ENCODE data around the gene ZNF146. TPM values are rescaled to one million over a fixed set of nuclear protein-coding genes. Genes with fewer than 3 reads are reported as not detected.

Gene ZNF146
- polyA plus RNA-seq, 1 donor (not counting 4 experiments of a cell fraction or from before 2014, with no cell fraction given), result 82.6 TPM

DNA sequence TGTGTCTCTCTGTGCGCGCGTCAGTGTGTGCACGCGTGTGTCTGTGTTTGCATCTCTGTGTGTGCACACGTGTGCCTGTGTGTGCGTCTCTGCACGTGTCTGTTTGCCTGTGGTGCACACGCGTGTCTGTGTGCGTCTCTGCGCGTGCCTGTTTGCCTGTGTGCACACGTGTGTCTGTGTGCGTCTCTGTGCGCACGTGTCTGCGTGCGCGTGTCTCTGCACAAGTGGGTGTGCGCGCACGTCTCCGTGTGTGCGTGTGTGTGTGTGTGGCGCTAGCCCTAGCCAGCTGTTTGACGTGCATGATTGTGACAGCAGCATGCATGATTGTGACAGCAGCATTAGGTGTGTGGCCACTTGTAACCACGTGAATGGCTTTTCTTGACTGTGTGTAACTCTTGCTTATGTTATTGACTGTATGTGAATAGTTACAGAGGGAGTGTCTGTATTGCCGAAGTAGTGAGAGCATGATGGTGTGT lies 31.1 kb downstream of the ZNF146 start:
- dilution Hi-C loops (cut with MboI; ENCODE audit: extremely low pct_ligation_motif_present, low sequenced_read_pairs), result no loop called here
- Histone ChIP-seq H3K4me3 (ENCODE audit: control insufficient read depth in 2 of 3, extremely low read depth in 1 of 3, insufficient read depth in 2 of 3, low read depth in 1 of 3, low read length in 3 of 3) (no peak overlapping the region), H3K9ac (ENCODE audit: control insufficient read depth, extremely low read depth, insufficient read depth, low read length) (no peak overlapping the region), H3K4me1 (ENCODE audit: control insufficient read depth, extremely low read depth, insufficient read depth, low read length) (no peaks in the 10 kb centered on the region), H2AFZ (ENCODE audit: control insufficient read depth, low read length) (peak overlapping the region; percentile 58), H3K36me3 (ENCODE audit: control insufficient read depth in 2 of 2, extremely low read depth in 1 of 2, insufficient read depth in 2 of 2, low read length in 2 of 2) (no peaks in the 10 kb centered on the region), H3K9me1 (ENCODE audit: control insufficient read depth, extremely low read depth, insufficient read depth, low read length) (no peaks in the 10 kb centered on the region), H3K9me3 (ENCODE audit: control insufficient read depth, low read depth, low read length) (peaks cover 10% of the 10 kb centered on the region), H3K27me3 (ENCODE audit: control insufficient read depth, extremely low read depth, insufficient read depth, low read length) (peaks cover 24% of the 10 kb centered on the region), H3K4me2 (ENCODE audit: control insufficient read depth, extremely low read depth, insufficient read depth, low read depth, low read length) (peak overlapping the region; percentile 27), H3K79me2 (ENCODE audit: control insufficient read depth, insufficient read depth, low read length) (no peaks in the 10 kb centered on the region), H4K20me1 (ENCODE audit: control insufficient read depth, extremely low read depth, insufficient read depth, low read length) (no peaks in the 10 kb centered on the region), H3K27ac (ENCODE audit: control insufficient read depth, insufficient read depth, low read length) (no peak overlapping the region)
- TF ChIP-seq EZH2 (IDR thresholded peaks at IDR 0.05; ENCODE audit: low read length), result no peak
- TF ChIP-seq, protein P1, sequence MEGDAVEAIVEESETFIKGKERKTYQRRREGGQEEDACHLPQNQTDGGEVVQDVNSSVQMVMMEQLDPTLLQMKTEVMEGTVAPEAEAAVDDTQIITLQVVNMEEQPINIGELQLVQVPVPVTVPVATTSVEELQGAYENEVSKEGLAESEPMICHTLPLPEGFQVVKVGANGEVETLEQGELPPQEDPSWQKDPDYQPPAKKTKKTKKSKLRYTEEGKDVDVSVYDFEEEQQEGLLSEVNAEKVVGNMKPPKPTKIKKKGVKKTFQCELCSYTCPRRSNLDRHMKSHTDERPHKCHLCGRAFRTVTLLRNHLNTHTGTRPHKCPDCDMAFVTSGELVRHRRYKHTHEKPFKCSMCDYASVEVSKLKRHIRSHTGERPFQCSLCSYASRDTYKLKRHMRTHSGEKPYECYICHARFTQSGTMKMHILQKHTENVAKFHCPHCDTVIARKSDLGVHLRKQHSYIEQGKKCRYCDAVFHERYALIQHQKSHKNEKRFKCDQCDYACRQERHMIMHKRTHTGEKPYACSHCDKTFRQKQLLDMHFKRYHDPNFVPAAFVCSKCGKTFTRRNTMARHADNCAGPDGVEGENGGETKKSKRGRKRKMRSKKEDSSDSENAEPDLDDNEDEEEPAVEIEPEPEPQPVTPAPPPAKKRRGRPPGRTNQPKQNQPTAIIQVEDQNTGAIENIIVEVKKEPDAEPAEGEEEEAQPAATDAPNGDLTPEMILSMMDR (optimal IDR thresholded peaks at IDR 0.05 in 1 of 3, IDR thresholded peaks at IDR 0.05 in 1 of 3, conservative IDR thresholded peaks at IDR 0.05 in 1 of 3; ENCODE audit: extremely low read depth in 1 of 3, insufficient read depth in 2 of 3, low read length in 3 of 3), result no peak
- DNase-seq (ENCODE audit: low read depth, low spot score), result no peak
- FAIRE-seq, result no peak

- FAIRE-seq, result no peak
- Histone ChIP-seq H3K27ac (ENCODE audit: control insufficient read depth, insufficient read depth, low read length) (no peak overlapping the region), H3K4me2 (ENCODE audit: control insufficient read depth, extremely low read depth, insufficient read depth, low read depth, low read length) (no peak overlapping the region), H4K20me1 (ENCODE audit: control insufficient read depth, extremely low read depth, insufficient read depth, low read length) (no peaks in the 10 kb centered on the region), H3K79me2 (ENCODE audit: control insufficient read depth, insufficient read depth, low read length) (no peaks in the 10 kb centered on the region), H2AFZ (ENCODE audit: control insufficient read depth, low read length) (no peak overlapping the region), H3K4me1 (ENCODE audit: control insufficient read depth, extremely low read depth, insufficient read depth, low read length) (no peaks in the 10 kb centered on the region), H3K9me1 (ENCODE audit: control insufficient read depth, extremely low read depth, insufficient read depth, low read length) (no peaks in the 10 kb centered on the region), H3K27me3 (ENCODE audit: control insufficient read depth, extremely low read depth, insufficient read depth, low read length) (no peaks in the 10 kb centered on the region), H3K36me3 (ENCODE audit: control insufficient read depth in 2 of 2, extremely low read depth in 1 of 2, insufficient read depth in 2 of 2, low read length in 2 of 2) (no peaks in the 10 kb centered on the region), H3K9me3 (ENCODE audit: control insufficient read depth, low read depth, low read length) (no peaks in the 10 kb centered on the region), H3K4me3 (ENCODE audit: control insufficient read depth in 2 of 3, extremely low read depth in 1 of 3, insufficient read depth in 2 of 3, low read depth in 1 of 3, low read length in 3 of 3) (no peak overlapping the region), H3K9ac (ENCODE audit: control insufficient read depth, extremely low read depth, insufficient read depth, low read length) (no peak overlapping the region)
- dilution Hi-C loops (cut with MboI; ENCODE audit: extremely low pct_ligation_motif_present, low sequenced_read_pairs), result no loop called here
- no peak for DNase-seq (ENCODE audit: low read depth, low spot score)
- no peak for TF ChIP-seq EZH2 (IDR thresholded peaks at IDR 0.05; ENCODE audit: low read length)
- TF ChIP-seq, protein P1 (optimal IDR thresholded peaks at IDR 0.05 in 1 of 3, IDR thresholded peaks at IDR 0.05 in 1 of 3, conservative IDR thresholded peaks at IDR 0.05 in 1 of 3; ENCODE audit: extremely low read depth in 1 of 3, insufficient read depth in 2 of 3, low read length in 3 of 3), result no peak
Observed at GRCh38 chr19:36252047-36252446, 37.1 kb downstream of the ZNF146 start.

Data from keratinocyte (primary cell).